ENCODE results near the gene MIXL1.

DNA sequence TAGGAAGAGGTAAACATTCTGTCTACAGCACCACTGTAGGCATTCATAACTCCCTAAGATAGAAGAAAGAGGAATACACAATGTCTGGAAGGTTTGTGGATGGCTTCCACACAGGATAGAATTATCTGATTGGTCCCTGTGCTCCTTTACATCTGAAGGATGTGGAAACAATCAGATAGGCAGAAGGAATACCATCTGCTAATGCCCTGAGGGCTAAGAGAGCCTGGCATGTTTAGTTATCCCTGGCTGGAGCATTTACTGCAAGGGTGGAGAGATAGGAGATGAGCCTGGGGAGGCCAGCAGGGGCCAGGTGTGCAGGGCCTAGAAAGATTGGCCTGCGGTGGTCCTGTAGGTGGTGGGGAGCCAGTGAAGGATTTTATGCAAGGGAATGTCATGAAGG lies 28.3 kb upstream of the MIXL1 start:
- TF ChIP-seq, protein P1, sequence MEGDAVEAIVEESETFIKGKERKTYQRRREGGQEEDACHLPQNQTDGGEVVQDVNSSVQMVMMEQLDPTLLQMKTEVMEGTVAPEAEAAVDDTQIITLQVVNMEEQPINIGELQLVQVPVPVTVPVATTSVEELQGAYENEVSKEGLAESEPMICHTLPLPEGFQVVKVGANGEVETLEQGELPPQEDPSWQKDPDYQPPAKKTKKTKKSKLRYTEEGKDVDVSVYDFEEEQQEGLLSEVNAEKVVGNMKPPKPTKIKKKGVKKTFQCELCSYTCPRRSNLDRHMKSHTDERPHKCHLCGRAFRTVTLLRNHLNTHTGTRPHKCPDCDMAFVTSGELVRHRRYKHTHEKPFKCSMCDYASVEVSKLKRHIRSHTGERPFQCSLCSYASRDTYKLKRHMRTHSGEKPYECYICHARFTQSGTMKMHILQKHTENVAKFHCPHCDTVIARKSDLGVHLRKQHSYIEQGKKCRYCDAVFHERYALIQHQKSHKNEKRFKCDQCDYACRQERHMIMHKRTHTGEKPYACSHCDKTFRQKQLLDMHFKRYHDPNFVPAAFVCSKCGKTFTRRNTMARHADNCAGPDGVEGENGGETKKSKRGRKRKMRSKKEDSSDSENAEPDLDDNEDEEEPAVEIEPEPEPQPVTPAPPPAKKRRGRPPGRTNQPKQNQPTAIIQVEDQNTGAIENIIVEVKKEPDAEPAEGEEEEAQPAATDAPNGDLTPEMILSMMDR (IDR thresholded peaks at IDR 0.05), result no peak
- no peak for TF ChIP-seq POLR2A (IDR thresholded peaks at IDR 0.05)

Measured in lower leg skin (tissue), 3 donors.